Neural progenitor cell (in vitro differentiated cells): Measurements from ENCODE around the gene CD46. TPM values are rescaled to one million over a fixed set of nuclear protein-coding genes. Genes with fewer than 3 reads are reported as not detected.

Source experiments
- DNase-seq: peaks from one replicate; pipeline ENCODE4 v3.0.0-alpha.2; 2016; ENCODE audit warnings: low spot score
- H2AFZ ChIP-seq: fragments of 200-600 bp; sonication (generic); replicated peaks from 2 replicates; pipeline ENCODE4 v1.6.1; 2016; ENCODE audit warnings: antibody characterized with exemption
- H3F3A ChIP-seq: fragments of 200-600 bp; sonication (generic); 2 replicates; pipeline ENCODE4 v1.6.1; 2016; ENCODE audit warnings: antibody characterized with exemption, low read depth
- H3K27ac ChIP-seq: fragments of 200-600 bp; sonication (generic); 2 replicates; pipeline ENCODE4 v1.5.1; 2016; ENCODE audit warnings: mild to moderate bottlenecking
- H3K27me3 ChIP-seq: fragments of 200-600 bp; sonication (generic); 2 replicates; pipeline ENCODE4 v1.6.1; 2016; ENCODE audit warnings: mild to moderate bottlenecking, moderate library complexity
- H3K36me3 ChIP-seq: fragments of 200-600 bp; sonication (generic); 2 replicates; pipeline ENCODE4 v1.5.1; 2016
- H3K4me1 ChIP-seq: fragments of 200-600 bp; sonication (generic); 2 replicates; pipeline ENCODE4 v1.6.1; 2016; ENCODE audit warnings: mixed run types
- H3K4me2 ChIP-seq: fragments of 200-600 bp; sonication (generic); 2 replicates; pipeline ENCODE4 v1.6.1; 2016
- H3K4me3 ChIP-seq: fragments of 200-600 bp; sonication (generic); 2 replicates; pipeline ENCODE4 v1.5.1; 2016
- H3K79me2 ChIP-seq: fragments of 200-600 bp; sonication (generic); 2 replicates; pipeline ENCODE4 v1.6.1; 2016; ENCODE audit warnings: low read depth
- H3K9ac ChIP-seq: fragments of 200-600 bp; sonication (generic); 2 replicates; pipeline ENCODE4 v1.6.1; 2016
- H3K9me3 ChIP-seq: fragments of 200-600 bp; sonication (generic); 2 replicates; pipeline ENCODE4 v1.5.1; 2016; ENCODE audit warnings: low read depth
- H4K20me1 ChIP-seq: fragments of 200-600 bp; sonication (generic); 2 replicates; pipeline ENCODE4 v1.6.1; 2016; ENCODE audit warnings: low read depth
- H3K27ac Mint-ChIP-seq: 3 replicates; pipeline ENCODE4 v1.8.0; 2021; ENCODE audit warnings: mixed read lengths
- H3K27me3 Mint-ChIP-seq: 2 replicates; pipeline ENCODE4 v1.8.0; 2022; ENCODE audit warnings: low read depth, mild to moderate bottlenecking, inconsistent platforms, moderate library complexity, mixed read lengths; ENCODE audit not compliant: insufficient read depth
- H3K36me3 Mint-ChIP-seq: 3 replicates; pipeline ENCODE4 v1.8.0; 2021; ENCODE audit warnings: mixed read lengths
- H3K4me1 Mint-ChIP-seq: 3 replicates; pipeline ENCODE4 v1.8.0; 2021; ENCODE audit warnings: mixed read lengths
- H3K4me3 Mint-ChIP-seq: 3 replicates; pipeline ENCODE4 v1.8.0; 2021; ENCODE audit warnings: mild to moderate bottlenecking, moderate library complexity, mixed read lengths
- H3K9me3 Mint-ChIP-seq: 3 replicates; pipeline ENCODE4 v1.8.0; 2020; ENCODE audit warnings: mixed read lengths
- EZH2 ChIP-seq: fragments of 200-600 bp; sonication (generic); IDR thresholded peaks from 2 replicates; pipeline ENCODE4 v1.6.1; 2017; ENCODE audit warnings: antibody characterized with exemption, mild to moderate bottlenecking, moderate library complexity
- EZH2phosphoT487 ChIP-seq: fragments of 200-600 bp; sonication (generic); IDR thresholded peaks from 2 replicates; pipeline ENCODE4 v1.6.1; 2017; ENCODE audit warnings: antibody characterized with exemption
- total RNA-seq: library from RNA; depleted of rRNA; stranded (reverse); fragments of >200 nt; gene quantifications from 2 replicates; pipeline ENCODE4 v1.2.3, GENCODE V29; 2015; ENCODE audit warnings: low replicate concordance
- TF ChIP-seq, protein P1 (sequence below): fragments of 200-600 bp; sonication (generic); IDR thresholded peaks from 2 replicates; pipeline ENCODE4 v1.5.1; 2017; ENCODE audit warnings: antibody characterized with exemption, mild to moderate bottlenecking

CD46 gene
- total RNA-seq, 1 donor from 2014 or later: 186 TPM

DNA sequence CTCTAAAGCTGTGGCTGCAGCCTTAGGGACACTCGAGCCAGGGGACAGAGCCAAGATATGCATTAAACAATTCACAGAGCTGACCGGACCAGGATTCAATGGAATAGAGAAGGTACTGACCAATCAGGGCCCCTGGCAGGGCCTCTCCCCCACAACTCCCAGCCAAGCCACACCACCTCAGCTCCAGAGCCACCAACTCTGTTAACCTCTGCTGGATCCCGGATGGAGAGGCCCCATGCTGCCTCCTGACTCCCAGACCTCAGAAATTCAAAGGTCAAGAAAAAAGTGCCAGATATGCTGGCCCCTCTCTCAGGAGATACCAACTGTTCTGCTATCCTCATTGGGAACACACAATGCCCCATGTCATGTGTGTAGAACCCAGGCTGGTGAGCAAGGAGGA lies 62.1 kb downstream of the CD46 start:
- H4K20me1 ChIP-seq: no peaks in the 10 kb centered on the region
- H3K9me3 ChIP-seq: no peaks in the 10 kb centered on the region
- H2AFZ ChIP-seq: no peak overlapping the region
- no peaks in the 10 kb centered on the region for H3K4me1 Mint-ChIP-seq
- no peak overlapping the region for H3K27ac ChIP-seq
- no peaks in the 10 kb centered on the region for H3F3A ChIP-seq
- H3K36me3 ChIP-seq: no peaks in the 10 kb centered on the region
- DNase-seq: no peak
- no peak overlapping the region for H3K4me3 ChIP-seq
- H3K36me3 Mint-ChIP-seq: peaks cover 20% of the 10 kb centered on the region
- H3K27me3 Mint-ChIP-seq: peaks cover 5% of the 10 kb centered on the region
- no peaks in the 10 kb centered on the region for H3K79me2 ChIP-seq
- TF ChIP-seq EZH2: no peak
- no peak for TF ChIP-seq EZH2phosphoT487
- TF ChIP-seq, protein P1, sequence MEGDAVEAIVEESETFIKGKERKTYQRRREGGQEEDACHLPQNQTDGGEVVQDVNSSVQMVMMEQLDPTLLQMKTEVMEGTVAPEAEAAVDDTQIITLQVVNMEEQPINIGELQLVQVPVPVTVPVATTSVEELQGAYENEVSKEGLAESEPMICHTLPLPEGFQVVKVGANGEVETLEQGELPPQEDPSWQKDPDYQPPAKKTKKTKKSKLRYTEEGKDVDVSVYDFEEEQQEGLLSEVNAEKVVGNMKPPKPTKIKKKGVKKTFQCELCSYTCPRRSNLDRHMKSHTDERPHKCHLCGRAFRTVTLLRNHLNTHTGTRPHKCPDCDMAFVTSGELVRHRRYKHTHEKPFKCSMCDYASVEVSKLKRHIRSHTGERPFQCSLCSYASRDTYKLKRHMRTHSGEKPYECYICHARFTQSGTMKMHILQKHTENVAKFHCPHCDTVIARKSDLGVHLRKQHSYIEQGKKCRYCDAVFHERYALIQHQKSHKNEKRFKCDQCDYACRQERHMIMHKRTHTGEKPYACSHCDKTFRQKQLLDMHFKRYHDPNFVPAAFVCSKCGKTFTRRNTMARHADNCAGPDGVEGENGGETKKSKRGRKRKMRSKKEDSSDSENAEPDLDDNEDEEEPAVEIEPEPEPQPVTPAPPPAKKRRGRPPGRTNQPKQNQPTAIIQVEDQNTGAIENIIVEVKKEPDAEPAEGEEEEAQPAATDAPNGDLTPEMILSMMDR: no peak
- H3K4me3 Mint-ChIP-seq: no peak overlapping the region
- no peaks in the 10 kb centered on the region for H3K9me3 Mint-ChIP-seq
- H3K27me3 ChIP-seq: no peaks in the 10 kb centered on the region
- H3K9ac ChIP-seq: no peak overlapping the region
- no peak overlapping the region for H3K27ac Mint-ChIP-seq
- no peak overlapping the region for H3K4me2 ChIP-seq
- no peaks in the 10 kb centered on the region for H3K4me1 ChIP-seq

DNA sequence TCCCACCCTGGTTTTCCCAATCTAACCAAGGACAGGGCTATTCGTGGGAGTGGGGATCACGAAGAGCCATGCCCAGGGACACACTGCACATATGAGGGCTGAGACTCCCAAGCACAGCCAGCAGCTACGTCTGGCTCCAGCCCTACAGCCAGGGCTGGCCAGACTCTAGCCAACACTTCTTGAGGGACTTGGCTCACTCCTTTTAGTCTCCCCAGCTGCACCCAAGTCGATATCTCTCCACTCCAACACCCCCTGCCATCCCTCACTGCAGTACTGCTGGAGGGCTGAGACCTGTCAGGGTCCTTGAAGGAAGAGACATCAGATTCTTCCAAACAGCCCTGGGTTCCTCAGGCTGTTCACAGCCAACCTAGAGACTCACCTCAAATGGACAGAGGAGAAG lies 62.6 kb downstream of the CD46 start:
- Histone ChIP-seq H3K79me2 (no peaks in the 10 kb centered on the region), H3K4me3 (no peak overlapping the region), H3K4me1 (no peaks in the 10 kb centered on the region), H3F3A (no peaks in the 10 kb centered on the region), H2AFZ (no peak overlapping the region), H3K27me3 (no peaks in the 10 kb centered on the region), H3K4me2 (no peak overlapping the region), H3K36me3 (no peaks in the 10 kb centered on the region), H3K9ac (no peak overlapping the region), H3K27ac (no peak overlapping the region), H3K9me3 (no peaks in the 10 kb centered on the region), H4K20me1 (no peaks in the 10 kb centered on the region)
- peaks cover 5% of the 10 kb centered on the region for H3K27me3 Mint-ChIP-seq
- DNase-seq: no peak
- H3K4me3 Mint-ChIP-seq: no peak overlapping the region
- H3K27ac Mint-ChIP-seq: no peak overlapping the region
- TF ChIP-seq EZH2phosphoT487: no peak
- TF ChIP-seq, protein P1: no peak
- no peak for TF ChIP-seq EZH2
- H3K9me3 Mint-ChIP-seq: no peaks in the 10 kb centered on the region
- H3K36me3 Mint-ChIP-seq: peaks cover 20% of the 10 kb centered on the region
- H3K4me1 Mint-ChIP-seq: no peaks in the 10 kb centered on the region

DNA sequence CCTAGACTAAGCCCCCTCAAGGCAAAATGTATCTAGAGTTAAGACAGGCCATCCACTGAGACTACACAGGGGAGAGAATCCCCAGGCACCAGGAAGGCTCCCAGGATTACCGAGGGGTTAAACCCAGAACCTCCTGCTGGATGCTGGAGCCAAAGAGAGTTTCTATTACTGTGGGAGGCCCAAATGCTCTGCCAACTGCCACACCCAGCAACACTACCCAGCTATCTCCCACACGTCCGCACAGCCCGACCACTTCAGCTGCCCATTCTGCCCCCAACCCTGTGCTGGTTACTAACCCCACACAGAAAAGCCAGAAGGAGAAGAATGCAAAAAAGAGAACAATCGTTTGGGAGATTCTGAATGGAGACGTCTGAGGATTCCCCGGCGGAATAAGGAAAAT lies 63.6 kb downstream of the CD46 start:
- Histone ChIP-seq H3K27ac (no peak overlapping the region), H3K9ac (no peak overlapping the region), H3K4me2 (no peak overlapping the region), H3F3A (no peaks in the 10 kb centered on the region), H3K4me3 (no peak overlapping the region), H4K20me1 (no peaks in the 10 kb centered on the region), H3K79me2 (no peaks in the 10 kb centered on the region), H3K9me3 (no peaks in the 10 kb centered on the region), H2AFZ (no peak overlapping the region), H3K4me1 (no peaks in the 10 kb centered on the region), H3K27me3 (no peaks in the 10 kb centered on the region), H3K36me3 (no peaks in the 10 kb centered on the region)
- no peak overlapping the region for H3K4me3 Mint-ChIP-seq
- H3K27me3 Mint-ChIP-seq: peaks cover 5% of the 10 kb centered on the region
- TF ChIP-seq, protein P1: no peak
- H3K9me3 Mint-ChIP-seq: no peaks in the 10 kb centered on the region
- H3K27ac Mint-ChIP-seq: no peak overlapping the region
- no peak for DNase-seq
- H3K36me3 Mint-ChIP-seq: peaks cover 20% of the 10 kb centered on the region
- no peaks in the 10 kb centered on the region for H3K4me1 Mint-ChIP-seq

DNA sequence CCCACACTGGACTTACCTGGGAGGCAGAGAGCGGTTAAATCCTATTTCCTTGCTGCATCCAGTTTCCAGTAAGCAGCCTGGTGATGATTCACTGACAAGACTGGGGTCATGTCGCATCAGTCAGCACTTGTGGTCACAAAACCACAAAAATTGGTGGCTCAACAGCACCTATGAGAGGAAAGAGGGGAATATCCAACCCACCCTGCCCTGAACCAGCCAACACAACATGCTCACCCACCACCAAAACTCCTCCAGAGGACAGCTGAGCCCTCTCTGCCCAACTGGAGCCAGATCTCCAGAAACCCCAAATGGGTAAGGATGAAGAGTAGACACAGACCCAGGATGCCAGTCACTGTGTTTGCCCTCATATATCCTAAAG lies 64.0 kb downstream of the CD46 start:
- Mint-ChIP-seq H3K9me3 (no peaks in the 10 kb centered on the region), H3K4me3 (no peak overlapping the region), H3K27ac (no peak overlapping the region), H3K4me1 (no peaks in the 10 kb centered on the region), H3K36me3 (peaks cover 20% of the 10 kb centered on the region), H3K27me3 (peaks cover 5% of the 10 kb centered on the region)
- Histone ChIP-seq H3K4me2 (no peak overlapping the region), H4K20me1 (no peaks in the 10 kb centered on the region), H3K79me2 (no peaks in the 10 kb centered on the region), H3K27ac (no peak overlapping the region), H3K4me1 (no peaks in the 10 kb centered on the region), H3K36me3 (no peaks in the 10 kb centered on the region), H3K27me3 (no peaks in the 10 kb centered on the region), H3K4me3 (no peak overlapping the region), H3F3A (no peaks in the 10 kb centered on the region), H3K9me3 (no peaks in the 10 kb centered on the region), H2AFZ (no peak overlapping the region), H3K9ac (no peak overlapping the region)
- DNase-seq: no peak
- TF ChIP-seq EZH2 (no peak), EZH2phosphoT487 (no peak)
- TF ChIP-seq, protein P1: no peak
